ENCODE data around the gene STMN1.

Gene STMN1

DNA sequence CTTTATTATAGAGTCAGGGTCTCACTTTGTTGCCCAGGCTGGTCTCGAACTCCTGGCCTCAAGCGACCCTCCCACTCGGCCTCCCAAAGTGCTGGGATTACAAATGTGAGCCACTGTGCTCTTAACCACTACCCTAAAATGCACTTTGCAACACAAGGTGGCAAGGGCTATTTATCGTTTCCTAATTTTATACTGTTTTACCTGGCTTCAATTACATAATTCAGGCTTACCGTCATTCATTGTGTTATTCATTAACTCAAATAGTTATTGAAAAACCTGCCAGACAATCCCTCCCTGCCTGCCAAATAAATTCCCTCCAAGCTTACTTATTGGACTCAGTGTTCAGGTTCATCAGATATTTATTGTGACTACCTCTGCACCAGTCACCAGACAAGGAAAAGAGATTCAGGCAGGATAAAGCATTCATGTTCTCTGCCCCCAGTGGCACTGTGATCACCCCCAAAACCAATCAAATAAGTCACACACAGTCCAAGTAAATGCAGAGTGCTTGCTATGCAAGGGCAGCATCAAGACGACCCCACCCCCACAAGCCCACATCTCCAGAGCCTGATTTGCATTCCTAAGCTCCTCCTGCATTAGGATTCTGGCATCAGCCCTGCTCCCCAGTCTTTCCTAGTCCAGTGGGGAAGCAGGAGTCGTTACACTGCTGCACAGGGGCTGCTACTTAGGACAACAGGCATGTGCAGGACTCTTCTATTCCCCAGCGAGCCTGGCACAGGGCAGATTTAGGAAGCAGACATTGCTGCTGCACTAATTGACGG lies 38.8 kb downstream of the STMN1 start:
- no peak for DNase-seq

DNA sequence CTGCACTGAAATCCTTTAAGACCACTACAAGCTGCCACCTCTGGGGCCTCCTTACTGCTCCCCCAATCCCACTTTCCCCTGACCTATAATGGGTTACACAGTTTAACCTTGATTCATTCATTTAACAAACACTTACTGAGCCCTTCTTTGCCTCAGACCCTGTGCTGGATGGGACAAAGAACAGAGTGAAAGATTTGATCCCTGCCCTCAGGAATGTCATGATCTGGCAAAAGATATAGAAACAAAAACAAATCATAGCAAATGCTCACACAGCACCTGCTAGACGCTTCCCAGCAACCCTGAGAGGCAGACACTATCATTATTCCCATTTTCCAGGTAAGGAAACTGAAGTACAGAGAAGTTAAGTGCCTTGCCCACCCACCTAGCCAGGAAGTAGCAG lies 39.9 kb downstream of the STMN1 start:
- DNase-seq = no peak

DNA sequence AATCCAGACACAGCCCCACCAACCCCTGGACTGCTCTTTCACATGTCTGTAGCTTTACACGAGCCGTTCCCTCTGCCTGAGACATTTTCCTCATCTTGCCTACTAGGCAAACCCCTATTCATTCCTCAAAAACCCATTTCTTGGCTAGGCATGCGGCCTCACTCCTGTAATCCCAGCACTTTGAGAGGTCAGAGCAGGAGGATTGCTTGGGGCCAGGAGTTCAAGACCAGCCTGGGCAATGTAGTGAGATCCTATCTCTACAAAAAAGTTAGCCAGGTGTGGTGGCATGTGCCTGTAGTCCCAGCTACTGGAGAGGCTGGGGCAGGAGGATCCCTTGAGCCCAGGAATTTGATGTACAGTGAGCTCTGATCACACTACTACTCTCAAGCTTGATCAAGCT lies 41.8 kb downstream of the STMN1 start:
- no peak for DNase-seq

DNA sequence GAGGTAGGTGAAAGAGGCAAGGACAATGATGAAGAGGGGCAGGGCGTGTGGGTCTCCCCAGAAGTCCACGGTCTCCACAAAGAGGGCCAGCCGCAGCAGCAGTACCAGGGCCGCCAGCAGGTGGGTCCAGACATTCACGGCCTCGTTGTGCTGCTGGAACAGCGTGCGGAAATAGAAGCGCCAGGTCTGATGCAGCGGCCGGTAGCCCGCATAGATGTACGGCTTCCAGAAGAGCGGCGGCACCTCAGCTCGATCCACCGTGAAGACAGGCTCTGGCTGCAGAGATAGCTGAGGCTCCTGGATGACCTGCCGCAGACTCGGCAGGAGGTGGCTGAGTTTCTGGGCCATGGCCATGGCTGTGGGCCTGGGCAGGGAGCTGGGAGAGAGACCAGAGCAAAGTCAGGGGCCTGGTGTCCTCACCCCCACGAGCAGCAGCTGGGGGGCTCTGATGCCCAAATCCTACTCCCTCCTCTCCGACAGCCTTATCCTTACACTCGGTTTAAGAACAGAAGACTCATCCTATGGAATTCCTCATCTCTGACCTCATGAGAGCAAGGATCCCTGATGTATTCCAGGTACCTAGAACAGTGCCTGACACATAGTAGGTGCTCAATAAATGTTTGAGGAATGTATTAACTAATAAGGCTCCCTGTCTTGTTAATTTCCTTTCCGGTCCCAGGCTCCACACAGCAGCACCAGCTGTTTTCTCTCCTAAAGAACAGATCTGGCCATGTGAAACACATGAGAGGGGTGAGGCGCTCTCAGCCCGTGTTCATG lies 42.5 kb downstream of the STMN1 start:
- no peak for DNase-seq

DNA sequence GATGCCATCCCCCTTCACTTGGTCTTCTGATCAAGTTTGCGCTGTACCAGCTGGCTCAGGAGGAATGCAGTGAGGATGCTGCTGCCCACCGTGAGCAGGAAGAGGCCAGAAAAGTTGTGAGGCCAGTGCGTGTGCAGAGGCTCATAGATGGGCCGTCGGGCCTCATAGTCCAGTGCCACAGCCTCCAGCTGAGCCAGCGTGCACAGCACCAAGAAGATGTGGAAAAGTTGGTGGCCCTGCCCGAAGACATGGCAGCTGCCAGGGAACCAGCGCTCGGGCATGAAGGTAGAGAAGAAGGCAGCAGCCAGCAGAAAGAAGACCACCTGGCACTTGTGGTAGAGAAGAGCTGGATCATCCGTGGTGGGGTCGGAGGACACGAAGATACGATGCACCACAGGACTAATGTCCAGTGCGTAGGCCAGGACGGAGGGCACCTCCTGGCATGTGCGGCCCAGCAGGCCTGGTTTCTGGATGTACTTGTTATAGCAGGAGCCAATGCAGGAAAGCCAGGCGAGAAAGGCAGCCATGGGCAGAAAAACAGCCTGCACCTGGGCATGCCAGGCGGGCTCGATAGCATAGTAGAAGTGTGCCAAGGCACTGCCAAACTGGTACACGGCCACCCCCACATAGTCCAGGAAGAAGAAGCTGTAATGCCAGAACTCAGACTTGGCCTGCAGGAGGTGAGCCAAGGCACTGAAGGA lies 43.3 kb downstream of the STMN1 start:
- no peak for DNase-seq

DNA sequence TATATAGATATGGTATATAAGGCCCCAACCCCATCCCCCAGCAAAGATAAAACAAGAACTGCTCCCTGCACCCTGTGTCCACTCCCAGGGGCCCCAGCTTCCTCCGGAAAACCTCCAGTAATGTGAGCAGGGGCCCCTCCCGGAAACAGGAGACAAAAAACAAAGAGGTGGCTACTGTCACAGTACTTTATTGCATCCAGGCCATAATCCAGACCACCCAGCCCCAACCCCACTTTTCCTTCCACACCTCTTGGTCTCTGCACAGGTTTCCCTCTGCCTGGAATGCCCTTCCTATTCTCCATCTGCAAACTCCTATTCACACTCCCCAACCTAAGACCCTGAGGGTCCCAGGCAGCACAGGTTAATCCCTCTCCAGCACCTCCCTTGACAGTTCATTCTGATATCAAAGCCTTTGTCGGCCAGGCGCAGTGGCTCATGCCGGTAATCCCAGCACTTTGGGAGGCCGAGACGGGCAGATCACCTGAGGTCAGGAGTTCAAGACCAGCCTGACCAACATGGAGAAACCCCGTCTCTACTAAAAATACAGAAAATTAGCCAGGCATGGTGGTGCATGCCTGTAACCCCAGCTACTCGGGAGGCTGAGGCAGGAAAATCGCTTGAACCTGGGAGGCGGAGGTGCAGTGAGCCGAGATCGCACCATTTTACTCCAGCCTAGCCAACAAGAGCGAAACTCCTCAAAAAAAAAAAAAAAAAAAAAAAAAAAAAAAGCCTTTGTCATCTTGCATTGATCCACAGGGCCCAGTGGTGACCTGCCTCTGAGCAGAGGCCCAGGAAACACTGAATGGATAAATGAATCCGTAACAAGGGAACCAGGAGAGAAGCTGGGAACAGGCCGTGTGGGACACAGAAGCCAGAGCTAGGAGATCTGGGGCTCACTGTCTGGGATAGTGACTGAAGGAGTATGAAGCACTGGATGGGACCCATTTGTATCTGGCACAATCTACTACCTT lies 44.6 kb downstream of the STMN1 start:
- no peak for DNase-seq

DNA sequence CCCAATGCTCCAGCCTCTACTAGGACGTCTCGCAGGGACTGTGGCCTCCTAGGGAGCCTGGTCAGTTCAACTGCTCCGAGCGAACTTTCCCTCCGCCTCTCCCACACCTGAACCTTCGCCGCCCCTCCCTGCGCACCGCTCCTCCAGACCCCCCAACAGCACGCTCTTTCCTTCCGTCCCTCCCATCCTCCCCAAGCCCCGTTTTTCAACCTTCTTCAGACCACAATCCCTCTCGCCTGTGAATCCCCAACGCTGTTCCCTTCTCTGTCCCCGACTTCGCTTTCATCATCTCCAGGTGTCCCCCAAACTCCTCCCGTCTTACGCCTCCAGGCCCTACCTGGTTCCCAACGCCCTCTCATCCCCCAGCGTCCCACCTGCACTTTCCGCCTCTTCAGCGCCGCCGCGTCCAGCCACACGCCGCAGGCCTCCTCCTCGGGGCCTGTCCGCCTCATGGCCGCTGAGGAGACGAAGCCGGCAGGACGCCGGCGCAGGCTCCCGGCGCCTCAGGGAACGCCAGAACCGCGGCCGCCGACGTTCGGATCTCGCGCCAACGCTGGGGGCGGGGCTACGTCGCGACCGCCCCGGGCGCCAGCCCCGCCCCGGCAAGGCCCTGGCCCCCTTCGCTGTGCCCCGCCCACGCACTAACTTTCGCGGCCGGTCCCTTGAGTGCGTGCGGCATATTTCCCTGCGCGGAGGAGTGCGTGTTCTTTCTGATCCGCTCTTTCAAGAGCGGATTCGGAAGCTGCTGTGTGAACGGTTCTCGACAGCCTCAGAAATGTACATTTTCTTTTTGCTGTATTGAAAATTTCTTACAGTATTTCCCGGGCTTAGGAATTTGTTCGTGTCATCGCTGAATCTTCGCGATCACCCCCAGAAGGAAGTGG lies 47.1 kb downstream of the STMN1 start, which contains the start of gene AUNIP:
AUNIP (minus strand) TSS at position 552 of the 884 bp plus-strand sequence; CDS start at position 452, 100 bp downstream.
- peak; percentile 94 for DNase-seq

DNA sequence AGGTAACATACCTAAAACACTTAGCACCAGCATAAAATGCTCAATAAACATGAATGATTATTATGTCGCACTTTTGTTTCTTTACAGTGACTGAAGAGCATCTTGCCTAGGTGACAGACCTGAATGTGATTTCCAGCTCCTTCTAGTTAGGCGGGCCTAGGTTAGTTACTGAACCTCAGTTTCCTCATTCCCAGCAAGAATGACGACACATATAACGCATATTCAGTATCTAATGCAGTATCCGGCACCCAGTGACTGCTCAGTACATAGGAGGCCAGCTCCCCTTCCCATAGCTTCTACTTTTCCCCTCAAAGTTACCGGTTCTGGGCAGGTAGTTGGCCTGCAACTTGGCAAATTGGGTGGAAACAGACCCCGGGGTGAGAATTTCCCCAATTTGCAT lies 47.7 kb downstream of the STMN1 start:
- DNase-seq = no peak

DNA sequence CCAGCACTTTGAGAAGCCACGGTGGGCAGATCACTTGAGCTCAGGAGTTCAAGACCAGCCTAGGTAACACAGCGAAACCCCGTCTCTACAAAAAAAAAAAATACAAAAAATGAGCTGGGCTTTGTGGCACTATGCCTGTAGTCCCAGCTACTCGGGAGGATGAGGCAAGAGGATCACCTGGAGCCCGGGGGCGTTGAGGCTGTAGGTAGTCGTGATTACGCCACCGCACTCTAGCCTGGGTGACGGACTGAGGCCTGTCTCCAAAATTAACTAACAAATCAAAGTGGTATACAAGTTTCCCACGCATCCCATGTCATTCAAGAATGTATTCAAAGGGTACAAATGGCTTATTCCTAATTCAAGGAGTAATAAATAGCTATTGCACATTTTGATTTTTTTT lies 49.4 kb downstream of the STMN1 start:
- no peak for DNase-seq

DNA sequence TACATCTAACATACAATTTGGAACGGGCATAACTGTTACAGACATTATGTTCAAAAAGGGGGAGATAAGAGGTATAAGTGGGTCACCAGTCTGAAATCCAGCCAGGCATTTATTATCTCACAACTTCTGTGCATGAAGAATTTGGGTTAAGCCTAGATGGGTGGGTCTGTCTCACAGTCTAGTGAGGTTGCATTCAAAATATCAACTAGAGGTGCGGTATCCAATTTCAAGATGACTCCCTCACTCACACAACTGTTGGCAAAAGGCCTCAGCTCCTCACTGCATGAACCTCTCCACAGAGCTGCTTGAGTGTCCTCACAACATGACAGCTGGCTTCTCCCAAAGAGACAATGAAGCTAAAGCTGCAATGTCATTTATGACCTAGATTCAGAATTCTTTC lies 51.7 kb downstream of the STMN1 start:
- no peak for DNase-seq

Measured in stimulated activated CD4-positive, alpha-beta T cell treated with anti-CD3 and anti-CD28 coated beads, Interleukin-15, amount 100 ng/mL, for 24 hours (primary cell).